Muscle of leg (tissue), 11 donors: ENCODE measurements around the gene HOXB7. TPM values are rescaled to one million over a fixed set of nuclear protein-coding genes. Genes with fewer than 3 reads are reported as not detected.

Experiments
- DNase-seq: peaks from one replicate; pipeline ENCODE4 v3.0.0; 2013
- H3K27ac ChIP-seq: one replicate; pipeline ENCODE4 v1.5.1; 2013; ENCODE audit warnings: mild to moderate bottlenecking, low read length, control low read depth
- H3K27me3 ChIP-seq: one replicate; pipeline ENCODE4 v1.6.1; 2013; ENCODE audit warnings: low read length; ENCODE audit not compliant: control insufficient read depth, insufficient read depth
- H3K36me3 ChIP-seq: one replicate; pipeline ENCODE4 v1.6.1; 2013; ENCODE audit warnings: low read length; ENCODE audit not compliant: control insufficient read depth, insufficient read depth
- H3K4me1 ChIP-seq: one replicate; pipeline ENCODE4 v1.6.1; 2013; ENCODE audit warnings: low read length; ENCODE audit not compliant: control insufficient read depth, insufficient read depth
- H3K4me3 ChIP-seq: one replicate; pipeline ENCODE4 v1.5.1; 2013; ENCODE audit warnings: low read length, control low read depth
- H3K9me3 ChIP-seq: replicated peaks from 2 replicates; pipeline ENCODE4 v1.6.1; 2013; ENCODE audit warnings: low read depth, low read length; ENCODE audit not compliant: control insufficient read depth
- WGBS: methylation state at CpG from one replicate; pipeline ENCODE4 v1.1.5; 2013; ENCODE audit warnings: missing lambda C conversion rate; ENCODE audit not compliant: insufficient coverage; 5-methylcytosine and 5-hydroxymethylcytosine counted together
- polyA plus RNA-seq, 8 donors: library from polyadenylated mRNA; unstranded; fragments of 120-200 nt; gene quantifications; one replicate each; pipeline versions ENCODE4 v1.2.1 to v1.2.3, GENCODE V29; 2013; ENCODE audit warnings: inconsistent platforms in 1 of 8, low replicate concordance in 1 of 8; ENCODE audit not compliant: insufficient read length in 8 of 8, insufficient read depth in 1 of 8
- total RNA-seq: library from RNA; stranded (reverse); fragments of 120-200 nt; gene quantifications from one replicate; pipeline ENCODE4 v1.2.4, GENCODE V29; 2013

Gene HOXB7
- total and polyA plus RNA-seq, 9 donors, result 2.3 to 4.7 (median 3.7) TPM

GRCh38 chr17:48615047-48615962 lies 4.5 kb upstream of the HOXB7 start, which contains the start of gene HOXB8:
Gene HOXB8 (minus strand): TSS chr17:48615292. CDS start chr17:48614704, 588 bp downstream.
- peaks cover 32% of the 10 kb centered on the region for H3K4me1 ChIP-seq

GRCh38 chr17:48613862-48614694 lies 3.3 kb upstream of the HOXB7 start:
- peaks cover 36% of the 10 kb centered on the region for H3K4me1 ChIP-seq
- no peaks in the 10 kb centered on the region for H3K9me3 ChIP-seq
- peak overlapping the region; percentile 13 for H3K4me3 ChIP-seq
- H3K27ac ChIP-seq, result no peak overlapping the region
- peaks cover 100% of the 10 kb centered on the region for H3K27me3 ChIP-seq
- WGBS, result under 1% methylated on average over 52 of the region's 55 CpGs
- DNase-seq, result no peak
- no peaks in the 10 kb centered on the region for H3K36me3 ChIP-seq

More at GRCh38 chr17:48615047-48615962, 4.5 kb upstream of the HOXB7 start, which contains the start of gene HOXB8:
- 0% methylated on average over 1 of the region's 41 CpGs for WGBS
- H3K27ac ChIP-seq, result no peak within 1 kb of the TSS
- no peaks in the 10 kb centered on the region for H3K9me3 ChIP-seq
- peaks cover 100% of the 10 kb centered on the region for H3K27me3 ChIP-seq
- DNase-seq, result no peak
- H3K4me3 ChIP-seq, result peak within 1 kb of the TSS; percentile 13
- H3K36me3 ChIP-seq, result no peaks in the 10 kb centered on the region

- H3K9me3 ChIP-seq, result no peaks in the 10 kb centered on the region
- H3K27me3 ChIP-seq, result peaks cover 100% of the 10 kb centered on the region
- H3K36me3 ChIP-seq, result no peaks in the 10 kb centered on the region
- DNase-seq, result no peak
- peak overlapping the region; percentile 47 for H3K27ac ChIP-seq
- H3K4me3 ChIP-seq, result peak overlapping the region; percentile 28
- WGBS, result under 1% methylated on average over 58 of the region's 67 CpGs
- H3K4me1 ChIP-seq, result peaks cover 34% of the 10 kb centered on the region
Measured at GRCh38 chr17:48612854-48613691, 2.3 kb upstream of the HOXB7 start.

- no peaks in the 10 kb centered on the region for H3K9me3 ChIP-seq
- peak overlapping the region; percentile 35 for H3K27ac ChIP-seq
- WGBS, result 0% methylated on average over 5 of the region's 15 CpGs
- no peak for DNase-seq
- H3K36me3 ChIP-seq, result no peaks in the 10 kb centered on the region
- peaks cover 31% of the 10 kb centered on the region for H3K4me1 ChIP-seq
- H3K27me3 ChIP-seq, result peaks cover 100% of the 10 kb centered on the region
- no peak overlapping the region for H3K4me3 ChIP-seq
Measured at GRCh38 chr17:48612456-48612853, 1.6 kb upstream of the HOXB7 start.

GRCh38 chr17:48611681-48612455 lies 1.1 kb upstream of the HOXB7 start:
- peak overlapping the region; percentile 63 for H3K4me3 ChIP-seq
- peak overlapping the region; percentile 69 for H3K27ac ChIP-seq
- peaks cover 100% of the 10 kb centered on the region for H3K27me3 ChIP-seq
- WGBS, result 2% methylated on average over 28 of the region's 36 CpGs
- no peak for DNase-seq
- H3K4me1 ChIP-seq, result peaks cover 31% of the 10 kb centered on the region
- H3K9me3 ChIP-seq, result no peaks in the 10 kb centered on the region
- no peaks in the 10 kb centered on the region for H3K36me3 ChIP-seq

GRCh38 chr17:48611213-48611612 lies 396 bp upstream of the HOXB7 start:
- Histone ChIP-seq H3K4me3 (peak overlapping the region; percentile 63), H3K36me3 (no peaks in the 10 kb centered on the region), H3K27me3 (peaks cover 100% of the 10 kb centered on the region), H3K9me3 (no peaks in the 10 kb centered on the region), H3K27ac (peak overlapping the region; percentile 60), H3K4me1 (peaks cover 31% of the 10 kb centered on the region)
- WGBS, result 3% methylated on average over 12 of the region's 22 CpGs
- DNase-seq, result no peak

GRCh38 chr17:48609759-48610281 lies 997 bp downstream of the HOXB7 start:
- Histone ChIP-seq H3K27me3 (peaks cover 100% of the 10 kb centered on the region), H3K36me3 (no peaks in the 10 kb centered on the region), H3K27ac (peak overlapping the region; percentile 60), H3K4me1 (peaks cover 31% of the 10 kb centered on the region), H3K9me3 (no peaks in the 10 kb centered on the region), H3K4me3 (peak overlapping the region; percentile 63)
- 1% methylated on average over 11 of the region's 15 CpGs for WGBS
- DNase-seq, result no peak

GRCh38 chr17:48609033-48609432 lies 1.8 kb downstream of the HOXB7 start:
- Histone ChIP-seq H3K27ac (no peak overlapping the region), H3K36me3 (no peaks in the 10 kb centered on the region), H3K9me3 (no peaks in the 10 kb centered on the region), H3K4me1 (peaks cover 27% of the 10 kb centered on the region), H3K4me3 (no peak overlapping the region), H3K27me3 (peaks cover 100% of the 10 kb centered on the region)
- no peak for DNase-seq

GRCh38 chr17:48608494-48608834 lies 2.4 kb downstream of the HOXB7 start:
- peaks cover 100% of the 10 kb centered on the region for H3K27me3 ChIP-seq
- no CpG with 5 or more reads among the region's 1 CpG for WGBS

More at GRCh38 chr17:48608494-48608834, 2.4 kb downstream of the HOXB7 start:
- Histone ChIP-seq H3K27ac (no peak overlapping the region), H3K9me3 (no peaks in the 10 kb centered on the region), H3K36me3 (no peaks in the 10 kb centered on the region), H3K4me3 (no peak overlapping the region), H3K4me1 (peaks cover 24% of the 10 kb centered on the region)
- no peak for DNase-seq
